SK-N-MC (cell line): Measurements from ENCODE around the gene DAB2IP.

Experiments
- EZH2 ChIP-seq: fragments of 200-600 bp; sonication (generic); IDR thresholded peaks from one replicate; pipeline ENCODE4 v1.6.1; 2017; ENCODE audit warnings: antibody characterized with exemption
- FOXP2 ChIP-seq: optimal IDR thresholded peaks from 2 replicates; pipeline ENCODE3; 2011; ENCODE audit warnings: mild to moderate bottlenecking, moderate library complexity; ENCODE audit not compliant: insufficient read depth; ENCODE audit errors: extremely low read length, control extremely low read depth
- POLR2AphosphoS5 ChIP-seq: IDR thresholded peaks from 2 replicates; pipeline ENCODE4 v1.6.1; 2012; ENCODE audit warnings: mild to moderate bottlenecking, low read depth, low read length, borderline replicate concordance

DNA sequence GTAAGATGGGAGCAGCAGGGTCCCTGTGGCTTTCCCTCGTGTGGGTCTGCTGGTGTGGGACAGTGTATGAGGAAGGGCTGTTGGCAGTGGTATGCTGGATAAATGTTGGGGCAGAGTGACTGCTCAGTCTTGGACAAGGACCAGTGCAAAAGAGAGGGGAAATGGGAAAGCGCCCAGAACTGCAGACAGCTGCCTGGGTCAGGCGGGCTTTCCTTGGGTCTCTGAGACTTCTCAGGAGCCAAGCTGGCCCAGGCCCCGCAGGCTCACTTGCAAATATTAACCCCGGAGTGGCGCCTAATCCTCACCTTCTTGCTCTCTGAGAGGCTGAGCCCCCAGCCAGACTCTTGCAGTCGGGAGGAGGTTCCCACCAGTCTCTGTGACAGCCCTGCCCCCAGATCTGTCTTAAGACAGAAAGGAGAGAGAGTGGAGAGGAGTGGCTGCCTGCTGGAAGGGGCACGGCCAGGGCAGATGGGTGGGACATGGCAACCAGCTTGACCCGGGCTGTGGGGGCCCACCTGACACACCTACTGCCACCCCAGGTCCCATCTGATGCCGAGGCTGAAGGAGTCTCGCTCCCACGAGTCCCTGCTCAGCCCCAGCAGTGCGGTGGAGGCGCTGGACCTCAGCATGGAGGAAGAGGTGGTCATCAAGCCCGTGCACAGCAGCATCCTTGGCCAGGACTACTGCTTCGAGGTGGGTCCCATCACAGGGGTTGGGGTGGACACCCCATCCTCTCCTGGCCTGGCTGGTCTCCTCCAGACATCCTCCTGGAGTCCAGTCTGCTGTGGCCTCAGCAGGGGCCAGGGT lies 105.2 kb downstream of the DAB2IP start:
- TF ChIP-seq EZH2 = no peak
- no peak for TF ChIP-seq POLR2AphosphoS5
- no peak for TF ChIP-seq FOXP2
